GM12878 (cell line): Measurements from ENCODE around the gene CLTRN. TPM values are rescaled to one million over a fixed set of nuclear protein-coding genes. Genes with fewer than 3 reads are reported as not detected.

Experiments used
- FOS ChIP-seq: IDR thresholded peaks from 3 replicates; pipeline ENCODE4 v1.6.1; 2011; ENCODE audit warnings: borderline replicate concordance; ENCODE audit not compliant: insufficient read length; ENCODE audit errors: extremely low read depth
- IKZF2 ChIP-seq, 2 experiments: fragments of 450-650 bp; IDR thresholded peaks; 2 replicates each; pipeline ENCODE4 v1.6.1; 2017; ENCODE audit warnings: mild to moderate bottlenecking in 2 of 2, moderate library complexity in 2 of 2
- KDM1A ChIP-seq: fragments of 200-600 bp; sonication (generic); IDR thresholded peaks from 2 replicates; pipeline ENCODE4 v1.6.1; 2016; ENCODE audit warnings: borderline replicate concordance
- POLR2A ChIP-seq: IDR thresholded peaks from 2 replicates; pipeline ENCODE4 v1.6.1; 2011; ENCODE audit warnings: low read depth, mild to moderate bottlenecking, low read length
- ZBED1 ChIP-seq: IDR thresholded peaks from 2 replicates; pipeline ENCODE4 v1.6.1; 2016; ENCODE audit warnings: borderline replicate concordance
- ZZZ3 ChIP-seq: IDR thresholded peaks from 2 replicates; pipeline ENCODE4 v1.6.1; 2011; ENCODE audit warnings: low read depth; ENCODE audit not compliant: control insufficient read depth, insufficient read length
- polyA plus RNA-seq, 11 experiments: library from polyadenylated mRNA; depleted of rRNA in 4 of 11; unstranded in 6 of 11; stranded (reverse) in 5 of 11; fragments of >200 nt; fragmentation: Nextera tagmentation in 4 of 11; fragmentation: Illumina TruSeq in 1 of 11; extraction: Ambion mirVana in 4 of 11; extraction: Trizol in 1 of 11; gene quantifications; 1 replicate in 1 of 11; 2 replicates in 10 of 11; pipeline versions ENCODE4 v1.2.1 to v1.2.3, GENCODE V29; 2011 to 2016; ENCODE audit warnings: inconsistent platforms in 2 of 11, missing spikeins in 2 of 11, low read depth in 1 of 11
- total RNA-seq, 4 experiments: library from RNA; depleted of rRNA in 3 of 4; stranded (reverse); fragments of >200 nt in 3 of 4; fragmentation: Illumina TruSeq in 1 of 4; extraction: Trizol in 1 of 4; gene quantifications; 2 replicates each; pipeline versions ENCODE4 v1.2.1 to v1.2.3, GENCODE V29; 2013 to 2021
- TF ChIP-seq, protein P1 (sequence below): fragments of 450-650 bp; IDR thresholded peaks from 2 replicates; pipeline ENCODE4 v1.6.1; 2017; ENCODE audit warnings: low read depth, mild to moderate bottlenecking, moderate library complexity
- TF ChIP-seq, protein P2 (sequence below): fragments of 450-650 bp; formaldehyde crosslinking; IDR thresholded peaks from 2 replicates; pipeline ENCODE4 v1.4.0; 2022; ENCODE audit warnings: mild to moderate bottlenecking, moderate library complexity
- TF ChIP-seq, protein P3 (sequence below): fragments of 450-650 bp; formaldehyde crosslinking; IDR thresholded peaks from 2 replicates; pipeline ENCODE4 v1.5.0; 2022; ENCODE audit warnings: mild to moderate bottlenecking, missing genetic modification characterization

CLTRN gene
- total and polyA plus RNA-seq, 10 of the 15 experiments (the other 5 are each of a cell fraction or from before 2014, with no cell fraction given), result 0.13 to 0.75 (median 0.27) TPM; not detected in 1

DNA sequence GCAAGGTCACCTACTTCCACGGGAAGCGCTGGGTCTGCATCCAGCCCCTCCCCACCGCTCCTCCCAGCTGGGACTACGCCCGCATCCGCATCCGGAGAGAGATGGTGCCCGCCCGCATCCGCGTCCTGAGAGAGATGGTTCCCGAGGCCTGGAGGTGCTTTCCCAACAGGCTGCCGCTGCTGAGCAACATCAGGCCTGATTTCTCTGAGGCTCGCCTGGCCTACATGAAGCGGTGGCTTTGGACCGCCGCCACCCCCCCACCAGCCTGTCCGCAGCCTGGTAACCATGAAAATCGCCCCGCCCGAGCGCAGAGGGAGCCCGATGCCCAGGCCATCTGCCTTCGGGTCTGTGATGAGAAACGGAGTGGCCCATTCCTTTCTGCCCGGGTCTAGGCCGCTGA lies 18.1 kb downstream of the CLTRN start (continued):
- TF ChIP-seq, protein P1, sequence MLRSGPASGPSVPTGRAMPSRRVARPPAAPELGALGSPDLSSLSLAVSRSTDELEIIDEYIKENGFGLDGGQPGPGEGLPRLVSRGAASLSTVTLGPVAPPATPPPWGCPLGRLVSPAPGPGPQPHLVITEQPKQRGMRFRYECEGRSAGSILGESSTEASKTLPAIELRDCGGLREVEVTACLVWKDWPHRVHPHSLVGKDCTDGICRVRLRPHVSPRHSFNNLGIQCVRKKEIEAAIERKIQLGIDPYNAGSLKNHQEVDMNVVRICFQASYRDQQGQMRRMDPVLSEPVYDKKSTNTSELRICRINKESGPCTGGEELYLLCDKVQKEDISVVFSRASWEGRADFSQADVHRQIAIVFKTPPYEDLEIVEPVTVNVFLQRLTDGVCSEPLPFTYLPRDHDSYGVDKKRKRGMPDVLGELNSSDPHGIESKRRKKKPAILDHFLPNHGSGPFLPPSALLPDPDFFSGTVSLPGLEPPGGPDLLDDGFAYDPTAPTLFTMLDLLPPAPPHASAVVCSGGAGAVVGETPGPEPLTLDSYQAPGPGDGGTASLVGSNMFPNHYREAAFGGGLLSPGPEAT, result no peak
- TF ChIP-seq KDM1A, result no peak
- TF ChIP-seq ZZZ3, result no peak
- no peak for TF ChIP-seq FOS
- TF ChIP-seq IKZF2 (IDR thresholded peaks at IDR 0.05), result no peak
- no peak for TF ChIP-seq ZBED1
- TF ChIP-seq, protein P2, sequence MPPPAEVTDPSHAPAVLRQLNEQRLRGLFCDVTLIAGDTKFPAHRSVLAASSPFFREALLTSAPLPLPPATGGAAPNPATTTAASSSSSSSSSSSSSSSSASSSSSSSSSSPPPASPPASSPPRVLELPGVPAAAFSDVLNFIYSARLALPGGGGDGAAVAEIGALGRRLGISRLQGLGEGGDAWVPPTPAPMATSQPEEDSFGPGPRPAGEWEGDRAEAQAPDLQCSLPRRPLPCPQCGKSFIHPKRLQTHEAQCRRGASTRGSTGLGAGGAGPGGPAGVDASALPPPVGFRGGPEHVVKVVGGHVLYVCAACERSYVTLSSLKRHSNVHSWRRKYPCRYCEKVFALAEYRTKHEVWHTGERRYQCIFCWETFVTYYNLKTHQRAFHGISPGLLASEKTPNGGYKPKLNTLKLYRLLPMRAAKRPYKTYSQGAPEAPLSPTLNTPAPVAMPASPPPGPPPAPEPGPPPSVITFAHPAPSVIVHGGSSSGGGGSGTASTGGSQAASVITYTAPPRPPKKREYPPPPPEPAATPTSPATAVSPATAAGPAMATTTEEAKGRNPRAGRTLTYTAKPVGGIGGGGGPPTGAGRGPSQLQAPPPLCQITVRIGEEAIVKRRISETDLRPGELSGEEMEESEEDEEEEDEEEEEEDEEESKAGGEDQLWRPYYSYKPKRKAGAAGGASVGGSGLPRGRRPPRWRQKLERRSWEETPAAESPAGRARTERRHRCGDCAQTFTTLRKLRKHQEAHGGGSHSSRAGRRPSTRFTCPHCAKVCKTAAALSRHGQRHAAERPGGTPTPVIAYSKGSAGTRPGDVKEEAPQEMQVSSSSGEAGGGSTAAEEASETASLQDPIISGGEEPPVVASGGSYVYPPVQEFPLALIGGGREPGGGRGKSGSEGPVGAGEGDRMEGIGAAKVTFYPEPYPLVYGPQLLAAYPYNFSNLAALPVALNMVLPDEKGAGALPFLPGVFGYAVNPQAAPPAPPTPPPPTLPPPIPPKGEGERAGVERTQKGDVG (CRISPR knock-in tag), result no peak
- TF ChIP-seq POLR2A, result no peak
- TF ChIP-seq, protein P3, sequence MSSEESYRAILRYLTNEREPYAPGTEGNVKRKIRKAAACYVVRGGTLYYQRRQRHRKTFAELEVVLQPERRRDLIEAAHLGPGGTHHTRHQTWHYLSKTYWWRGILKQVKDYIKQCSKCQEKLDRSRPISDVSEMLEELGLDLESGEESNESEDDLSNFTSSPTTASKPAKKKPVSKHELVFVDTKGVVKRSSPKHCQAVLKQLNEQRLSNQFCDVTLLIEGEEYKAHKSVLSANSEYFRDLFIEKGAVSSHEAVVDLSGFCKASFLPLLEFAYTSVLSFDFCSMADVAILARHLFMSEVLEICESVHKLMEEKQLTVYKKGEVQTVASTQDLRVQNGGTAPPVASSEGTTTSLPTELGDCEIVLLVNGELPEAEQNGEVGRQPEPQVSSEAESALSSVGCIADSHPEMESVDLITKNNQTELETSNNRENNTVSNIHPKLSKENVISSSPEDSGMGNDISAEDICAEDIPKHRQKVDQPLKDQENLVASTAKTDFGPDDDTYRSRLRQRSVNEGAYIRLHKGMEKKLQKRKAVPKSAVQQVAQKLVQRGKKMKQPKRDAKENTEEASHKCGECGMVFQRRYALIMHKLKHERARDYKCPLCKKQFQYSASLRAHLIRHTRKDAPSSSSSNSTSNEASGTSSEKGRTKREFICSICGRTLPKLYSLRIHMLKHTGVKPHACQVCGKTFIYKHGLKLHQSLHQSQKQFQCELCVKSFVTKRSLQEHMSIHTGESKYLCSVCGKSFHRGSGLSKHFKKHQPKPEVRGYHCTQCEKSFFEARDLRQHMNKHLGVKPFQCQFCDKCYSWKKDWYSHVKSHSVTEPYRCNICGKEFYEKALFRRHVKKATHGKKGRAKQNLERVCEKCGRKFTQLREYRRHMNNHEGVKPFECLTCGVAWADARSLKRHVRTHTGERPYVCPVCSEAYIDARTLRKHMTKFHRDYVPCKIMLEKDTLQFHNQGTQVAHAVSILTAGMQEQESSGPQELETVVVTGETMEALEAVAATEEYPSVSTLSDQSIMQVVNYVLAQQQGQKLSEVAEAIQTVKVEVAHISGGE (CRISPR knock-in tag), result no peak
